NB4 (cell line): ENCODE measurements around the gene TSGA10.

Experiments
- DNase-seq: peaks from one replicate; pipeline ENCODE4 v3.0.0; 2010; ENCODE audit warnings: low read depth
- H3K4me3 ChIP-seq: one replicate; pipeline ENCODE4 v1.5.1; 2011; ENCODE audit warnings: mild to moderate bottlenecking, low read depth, low read length, moderate library complexity
- MYC ChIP-seq: IDR thresholded peaks from 2 replicates; pipeline ENCODE4 v1.6.1; 2011; ENCODE audit warnings: low read depth, low read length
- POLR2A ChIP-seq: IDR thresholded peaks from 2 replicates; pipeline ENCODE4 v1.6.1; 2011; ENCODE audit warnings: mild to moderate bottlenecking; ENCODE audit not compliant: insufficient read length; ENCODE audit errors: extremely low read depth
- TF ChIP-seq, protein P1 (sequence below): IDR thresholded peaks from one replicate; pipeline ENCODE4 v1.5.1; 2012; ENCODE audit warnings: low read depth, low read length
- TF ChIP-seq, protein P2 (sequence below): IDR thresholded peaks from 2 replicates; pipeline ENCODE4 v1.6.1; 2011; ENCODE audit warnings: low read depth, low read length

Gene TSGA10

DNA sequence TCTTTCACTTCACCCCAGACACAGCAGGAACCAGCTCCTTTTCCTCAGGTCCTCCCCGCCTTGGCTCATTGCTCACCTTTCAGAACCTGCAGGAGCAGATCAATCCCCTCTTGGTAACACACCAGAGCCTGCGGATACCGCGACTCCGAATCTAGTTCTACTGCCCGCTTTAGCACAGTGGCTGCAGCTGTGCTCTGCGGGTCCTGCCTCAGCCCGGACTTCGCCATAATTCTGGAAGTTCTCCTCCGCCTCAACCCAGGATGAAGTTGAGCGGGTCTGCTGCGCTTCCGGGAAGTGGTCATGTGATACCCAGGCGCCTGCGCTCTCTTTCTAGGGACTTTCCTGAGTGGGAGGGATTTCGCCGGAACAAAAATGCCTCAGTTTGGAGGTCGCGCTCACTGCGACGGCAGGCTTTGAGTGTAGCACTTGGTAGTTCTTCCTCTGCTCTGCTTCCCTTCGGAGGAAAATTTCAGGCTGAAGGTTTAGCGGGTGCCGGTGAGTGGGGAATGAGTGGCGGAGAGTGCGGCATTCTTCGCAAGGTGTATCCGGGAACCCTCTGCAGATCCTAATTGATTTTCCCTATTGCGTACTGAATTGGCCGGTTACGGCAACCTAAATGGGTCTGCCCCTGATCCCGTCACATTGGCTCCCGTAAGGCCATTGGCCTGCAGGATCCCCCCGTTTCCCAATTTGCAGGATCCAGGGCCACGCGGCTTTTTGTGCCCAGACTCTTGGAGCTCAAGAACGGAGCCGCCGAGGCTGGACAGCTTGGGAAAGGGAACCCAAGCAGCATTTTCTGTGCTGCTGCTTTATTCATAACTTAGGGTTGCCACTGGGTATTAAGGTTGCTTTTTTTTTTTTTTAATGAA is 26.2 kb upstream of the TSGA10 start, which contains the start of the genes MITD1 and MRPL30:
Gene MITD1, minus strand, starts transcription at position 304 of the 869 bp plus-strand sequence. Its CDS starts 77 bp downstream, at position 227.
Gene MRPL30, plus strand, starts transcription at position 430 of the 869 bp plus-strand sequence. CDS start 5,020 bp downstream, outside the sequence.
- peak; percentile 97 for DNase-seq
- TF ChIP-seq, protein P1, sequence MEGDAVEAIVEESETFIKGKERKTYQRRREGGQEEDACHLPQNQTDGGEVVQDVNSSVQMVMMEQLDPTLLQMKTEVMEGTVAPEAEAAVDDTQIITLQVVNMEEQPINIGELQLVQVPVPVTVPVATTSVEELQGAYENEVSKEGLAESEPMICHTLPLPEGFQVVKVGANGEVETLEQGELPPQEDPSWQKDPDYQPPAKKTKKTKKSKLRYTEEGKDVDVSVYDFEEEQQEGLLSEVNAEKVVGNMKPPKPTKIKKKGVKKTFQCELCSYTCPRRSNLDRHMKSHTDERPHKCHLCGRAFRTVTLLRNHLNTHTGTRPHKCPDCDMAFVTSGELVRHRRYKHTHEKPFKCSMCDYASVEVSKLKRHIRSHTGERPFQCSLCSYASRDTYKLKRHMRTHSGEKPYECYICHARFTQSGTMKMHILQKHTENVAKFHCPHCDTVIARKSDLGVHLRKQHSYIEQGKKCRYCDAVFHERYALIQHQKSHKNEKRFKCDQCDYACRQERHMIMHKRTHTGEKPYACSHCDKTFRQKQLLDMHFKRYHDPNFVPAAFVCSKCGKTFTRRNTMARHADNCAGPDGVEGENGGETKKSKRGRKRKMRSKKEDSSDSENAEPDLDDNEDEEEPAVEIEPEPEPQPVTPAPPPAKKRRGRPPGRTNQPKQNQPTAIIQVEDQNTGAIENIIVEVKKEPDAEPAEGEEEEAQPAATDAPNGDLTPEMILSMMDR = no peak
- TF ChIP-seq, protein P2, sequence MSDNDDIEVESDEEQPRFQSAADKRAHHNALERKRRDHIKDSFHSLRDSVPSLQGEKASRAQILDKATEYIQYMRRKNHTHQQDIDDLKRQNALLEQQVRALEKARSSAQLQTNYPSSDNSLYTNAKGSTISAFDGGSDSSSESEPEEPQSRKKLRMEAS = peak; percentile 73
- peak; percentile 63 for TF ChIP-seq MYC
- TF ChIP-seq POLR2A = peak; percentile 72

DNA sequence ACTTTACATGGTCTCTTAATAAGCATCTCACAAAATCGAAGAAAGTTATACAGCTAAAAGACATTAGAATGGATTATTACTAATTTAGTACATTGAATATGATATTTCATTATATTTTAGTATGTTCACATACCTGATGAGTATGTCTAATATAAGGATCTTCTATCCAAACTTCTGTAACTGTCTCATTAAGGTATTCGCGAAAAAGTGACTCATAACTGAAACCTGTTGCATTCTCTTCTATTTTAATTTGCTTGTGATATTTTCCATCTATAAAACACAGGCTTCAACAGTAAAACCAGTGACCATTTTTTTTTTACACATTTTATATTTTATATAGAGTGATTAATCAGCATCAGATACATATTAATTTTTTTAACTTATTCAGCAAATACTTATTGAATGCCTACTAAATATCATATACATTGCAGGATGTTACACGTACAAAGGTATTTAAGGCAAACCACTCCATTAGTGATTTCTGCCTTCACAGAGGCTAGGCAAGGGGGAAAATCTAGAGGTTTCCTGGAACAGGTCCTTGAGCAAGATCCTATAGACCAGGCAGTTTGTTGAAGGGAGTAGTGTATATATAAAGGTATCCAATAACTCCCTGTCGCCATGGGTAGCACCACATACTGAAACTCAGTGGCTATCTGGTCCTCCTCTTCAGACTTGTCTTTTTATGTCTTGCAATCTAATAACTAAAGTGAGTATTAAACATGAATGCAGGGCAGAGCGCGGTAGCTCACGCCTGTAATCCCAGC is 16.8 kb upstream of the TSGA10 start:
- TF ChIP-seq, protein P2 = no peak
- DNase-seq = no peak
- H3K4me3 ChIP-seq = no peak overlapping the region

More for the DNA sequence above, 26.2 kb upstream of the TSGA10 start, which contains the start of the genes MITD1 and MRPL30:
- H3K4me3 ChIP-seq = peak within 1 kb of the TSS; percentile 95

DNA sequence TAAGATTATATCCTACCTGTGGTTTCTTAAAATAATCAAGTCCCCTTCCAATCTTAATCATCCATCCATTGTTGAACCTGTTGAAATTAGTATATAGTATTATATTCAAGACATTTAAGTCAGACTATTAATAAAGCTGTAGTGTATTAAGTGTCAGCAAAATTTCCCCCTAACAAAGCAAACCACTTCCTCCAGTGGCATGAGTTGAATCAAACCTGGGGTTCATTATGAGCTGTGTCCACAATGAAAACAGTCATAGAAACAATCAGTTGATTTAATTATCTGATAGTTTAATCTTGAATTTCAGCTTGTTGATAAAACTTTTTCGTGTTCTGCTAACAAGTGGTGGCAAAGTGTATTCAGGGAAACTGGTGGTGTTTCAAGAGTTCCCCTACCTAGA is 14.8 kb upstream of the TSGA10 start:
- H3K4me3 ChIP-seq = no peak overlapping the region
- TF ChIP-seq, protein P1 = no peak
- no peak for DNase-seq

DNA sequence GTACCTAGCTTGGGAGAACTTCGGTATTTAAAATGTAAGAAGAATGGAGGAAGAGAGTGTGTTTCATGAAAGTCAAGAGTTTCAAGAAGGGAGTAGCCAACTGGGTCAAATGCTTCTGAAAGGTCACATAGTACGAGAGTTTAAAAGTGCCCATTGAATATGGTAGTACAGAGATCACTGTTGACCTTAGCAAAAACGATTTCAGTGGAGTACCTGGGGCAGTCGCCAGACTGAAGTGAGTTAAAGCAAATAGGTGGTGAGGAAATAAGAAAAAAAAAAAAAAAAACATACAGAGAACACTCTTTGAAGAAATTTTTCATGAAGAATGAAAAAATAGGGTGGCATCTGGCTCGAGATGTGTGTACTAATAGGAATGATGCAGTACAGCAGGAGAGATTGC is 11.5 kb upstream of the TSGA10 start:
- H3K4me3 ChIP-seq = no peak overlapping the region
- no peak for DNase-seq
- no peak for TF ChIP-seq POLR2A

DNA sequence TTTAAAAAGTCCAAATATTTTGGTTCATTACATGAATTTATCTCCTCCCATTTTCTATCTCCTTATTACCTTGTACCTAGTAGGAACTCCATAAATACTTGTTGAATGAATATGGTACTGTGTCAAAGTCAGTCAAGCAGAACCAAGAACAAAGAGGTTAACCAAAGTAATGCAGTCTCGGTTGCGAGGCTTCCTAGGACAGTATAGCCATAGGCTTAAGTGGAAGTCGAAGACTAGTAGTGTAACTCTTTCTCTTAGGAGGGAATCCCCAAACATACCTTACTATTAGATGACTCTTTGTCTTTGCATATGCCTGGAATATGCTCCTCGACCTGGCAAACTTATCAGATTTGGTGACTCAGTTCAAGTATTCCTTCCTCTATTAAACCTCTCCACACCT is 4.9 kb upstream of the TSGA10 start:
- DNase-seq = no peak
- no peak overlapping the region for H3K4me3 ChIP-seq
- TF ChIP-seq POLR2A (no peak), MYC (no peak)
- TF ChIP-seq, protein P2 = no peak
- TF ChIP-seq, protein P1 = no peak

DNA sequence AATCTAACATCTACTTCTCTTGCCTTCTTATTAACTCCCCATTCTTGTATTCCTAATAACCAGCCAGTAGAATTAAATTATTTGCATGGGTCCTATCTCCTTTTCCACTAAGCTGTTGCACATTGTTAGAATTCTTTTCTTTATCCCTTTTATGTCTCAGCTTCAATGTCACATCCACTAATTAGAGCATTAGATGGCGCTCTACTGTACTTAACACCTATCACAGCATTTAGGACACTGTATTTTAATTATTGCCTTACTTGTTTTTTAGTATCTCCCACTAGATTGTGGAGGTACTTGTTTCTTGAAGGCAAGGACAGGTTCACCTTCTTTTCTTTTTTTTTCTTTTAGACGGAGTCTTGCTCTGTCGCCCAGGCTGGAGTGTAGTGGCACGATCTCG is 3.9 kb upstream of the TSGA10 start:
- no peak for DNase-seq
- no peak overlapping the region for H3K4me3 ChIP-seq
- TF ChIP-seq, protein P2 = no peak
- TF ChIP-seq, protein P1 = no peak
- no peak for TF ChIP-seq MYC
- TF ChIP-seq POLR2A = no peak
